Measurements from ENCODE around the gene ERI3.

- no peak for TF ChIP-seq CTCF (IDR thresholded peaks at IDR 0.05; ENCODE audit: insufficient read depth, low read length)
- TF ChIP-seq REST (IDR thresholded peaks at IDR 0.05; ENCODE audit: insufficient replicate concordance, low read depth), result no peak
- TF ChIP-seq POLR2AphosphoS5 (IDR thresholded peaks at IDR 0.05; ENCODE audit: low read depth), result no peak
- TF ChIP-seq GABPA (IDR thresholded peaks at IDR 0.05; ENCODE audit: low read depth), result no peak
- TF ChIP-seq SPI1 (IDR thresholded peaks at IDR 0.05; ENCODE audit: borderline replicate concordance, low read depth), result no peak
Observed at GRCh38 chr1:44218503-44219300, 136.4 kb downstream of the ERI3 start.
